ENCODE measurements around the gene CCSER2.
"Not testable (repeated sequence)": the region's sequence is repeated elsewhere in the genome, so short reads cannot be mapped to it uniquely, and the experiment has no call there.

The CCSER2 gene

GRCh38 chr10:84390364-84390763 is 62.0 kb downstream of the CCSER2 start:
- FAIRE-seq: no peak
- no peak for DNase-seq (ENCODE audit: insufficient read length, low spot score)

DNA sequence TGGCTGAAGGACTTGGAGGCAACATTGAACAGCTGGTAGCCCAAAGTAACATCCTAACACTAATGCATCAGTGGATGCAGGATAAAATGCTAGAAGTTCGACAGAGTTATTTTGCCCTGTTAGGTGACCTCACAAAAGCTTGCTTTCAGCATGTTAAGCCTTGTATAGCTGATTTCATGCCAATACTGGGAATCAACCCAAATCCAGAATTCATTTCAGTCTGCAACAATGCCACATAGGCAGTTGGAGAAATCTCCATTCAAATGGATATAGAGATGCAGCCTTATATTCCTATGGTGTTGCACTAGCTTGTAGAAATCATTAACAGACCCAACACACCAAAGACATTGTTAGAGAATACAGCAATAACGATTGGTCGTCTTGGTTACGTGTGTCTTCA is 62.9 kb downstream of the CCSER2 start:
- FAIRE-seq (no peak), DNase-seq (ENCODE audit: insufficient read length, low spot score) (no peak)

GRCh38 chr10:84392181-84392580 is 63.8 kb downstream of the CCSER2 start:
- no peak for FAIRE-seq
- DNase-seq (ENCODE audit: insufficient read length, low spot score): no peak

GRCh38 chr10:84395581-84395980 is 67.2 kb downstream of the CCSER2 start:
- DNase-seq (ENCODE audit: insufficient read length, low spot score): no peak
- FAIRE-seq: no peak

DNA sequence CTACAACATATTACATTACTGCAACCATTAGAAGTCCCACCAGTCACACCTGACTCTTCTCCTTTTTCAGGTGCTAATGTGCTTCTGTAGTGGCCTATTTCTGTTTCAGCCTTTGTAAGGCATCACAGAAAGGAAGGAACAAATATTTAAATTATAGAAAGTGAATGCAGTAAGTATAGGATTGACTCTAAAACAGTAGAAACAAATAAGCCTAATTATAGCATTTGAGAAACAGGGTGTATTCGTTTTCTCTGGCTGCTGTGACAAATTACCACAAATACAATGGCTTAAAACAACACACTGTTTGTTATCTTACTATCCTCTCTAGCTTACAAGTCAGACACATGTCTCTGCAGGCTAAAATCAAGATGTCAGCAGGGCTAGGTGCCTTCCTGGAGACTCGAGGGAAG is 69.4 kb downstream of the CCSER2 start:
- DNase-seq (ENCODE audit: insufficient read length, low spot score): no peak
- no peak for FAIRE-seq

- DNase-seq (ENCODE audit: insufficient read length, low spot score) (no peak), FAIRE-seq (no peak)
Measured at GRCh38 chr10:84398696-84399095, 70.3 kb downstream of the CCSER2 start.

DNA sequence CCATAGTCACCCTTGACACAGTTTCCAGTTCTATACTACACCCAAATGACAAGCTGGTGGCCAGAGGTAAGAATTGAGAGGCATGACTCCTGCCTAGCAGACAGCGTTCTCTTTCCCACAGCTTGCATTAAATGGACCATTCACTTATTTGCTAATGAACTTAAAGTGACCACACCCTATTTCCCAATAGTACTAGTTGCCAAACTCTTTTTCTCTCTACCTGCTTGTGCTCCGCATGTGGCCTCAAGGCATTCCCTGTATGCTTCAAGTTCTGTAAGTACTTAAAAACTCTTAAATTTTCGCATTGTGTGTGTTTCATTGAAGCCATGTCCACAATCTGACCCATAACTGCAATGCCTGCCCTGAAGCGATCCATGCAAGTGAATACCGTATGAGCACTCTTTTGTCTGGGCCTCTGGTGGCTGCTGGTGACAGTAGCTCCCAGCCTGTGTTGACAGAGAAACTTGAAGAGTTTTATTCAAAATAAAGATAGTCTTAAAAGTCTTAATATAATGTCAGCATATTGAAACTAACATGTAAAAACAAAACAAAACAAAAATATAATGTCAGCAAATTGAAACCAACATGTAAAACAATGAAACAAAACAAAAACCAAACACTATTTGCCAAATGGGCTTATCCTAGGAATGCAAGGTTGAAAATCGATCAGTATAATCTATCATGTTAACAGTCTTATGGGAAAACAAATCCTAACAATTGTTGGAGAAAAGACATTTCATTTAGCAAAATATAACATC is 73.6 kb downstream of the CCSER2 start:
- no peak for FAIRE-seq
- DNase-seq (ENCODE audit: insufficient read length, low spot score): no peak

DNA sequence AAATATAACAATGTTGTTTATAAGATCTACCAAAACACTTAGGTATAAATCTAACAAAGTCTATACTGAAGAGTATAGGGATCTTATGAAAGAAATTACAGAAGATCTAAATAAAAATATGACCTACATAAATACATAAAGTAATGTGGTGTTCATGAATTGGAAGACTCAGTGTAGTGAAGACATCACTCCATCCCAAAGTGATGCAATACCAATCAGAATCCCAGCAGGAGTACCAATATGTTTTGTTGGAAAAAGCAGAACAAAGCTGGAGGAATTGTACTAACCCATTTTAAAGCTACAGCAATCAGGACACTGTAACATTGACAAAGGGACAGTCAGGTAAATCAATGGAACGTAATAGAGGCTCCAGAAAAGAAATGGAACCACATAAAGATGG is 76.4 kb downstream of the CCSER2 start:
- DNase-seq (ENCODE audit: insufficient read length, low spot score): no peak
- FAIRE-seq: no peak

GRCh38 chr10:84405662-84406061 is 77.3 kb downstream of the CCSER2 start:
- DNase-seq (ENCODE audit: insufficient read length, low spot score): no peak
- FAIRE-seq: no peak

DNA sequence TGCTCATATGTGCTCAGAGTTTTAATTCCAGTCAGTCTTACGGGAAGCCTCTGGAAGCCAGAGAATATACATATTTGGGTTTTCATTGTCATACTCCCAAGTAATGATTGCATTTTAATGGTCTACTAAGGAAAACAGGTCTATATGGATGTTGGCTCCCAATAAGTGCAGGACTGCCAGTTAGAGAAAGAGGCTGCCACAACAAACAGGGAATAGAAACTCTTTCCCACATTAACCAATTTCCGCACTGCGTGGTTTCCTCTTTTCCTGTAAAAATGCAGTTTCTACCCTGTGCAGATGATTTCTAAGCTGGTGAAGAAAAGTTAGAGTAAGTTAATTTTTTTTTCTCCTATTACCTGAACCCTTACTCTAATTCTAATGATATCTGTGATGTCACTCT is 78.2 kb downstream of the CCSER2 start:
- no peak for FAIRE-seq
- no peak for DNase-seq (ENCODE audit: insufficient read length, low spot score)

DNA sequence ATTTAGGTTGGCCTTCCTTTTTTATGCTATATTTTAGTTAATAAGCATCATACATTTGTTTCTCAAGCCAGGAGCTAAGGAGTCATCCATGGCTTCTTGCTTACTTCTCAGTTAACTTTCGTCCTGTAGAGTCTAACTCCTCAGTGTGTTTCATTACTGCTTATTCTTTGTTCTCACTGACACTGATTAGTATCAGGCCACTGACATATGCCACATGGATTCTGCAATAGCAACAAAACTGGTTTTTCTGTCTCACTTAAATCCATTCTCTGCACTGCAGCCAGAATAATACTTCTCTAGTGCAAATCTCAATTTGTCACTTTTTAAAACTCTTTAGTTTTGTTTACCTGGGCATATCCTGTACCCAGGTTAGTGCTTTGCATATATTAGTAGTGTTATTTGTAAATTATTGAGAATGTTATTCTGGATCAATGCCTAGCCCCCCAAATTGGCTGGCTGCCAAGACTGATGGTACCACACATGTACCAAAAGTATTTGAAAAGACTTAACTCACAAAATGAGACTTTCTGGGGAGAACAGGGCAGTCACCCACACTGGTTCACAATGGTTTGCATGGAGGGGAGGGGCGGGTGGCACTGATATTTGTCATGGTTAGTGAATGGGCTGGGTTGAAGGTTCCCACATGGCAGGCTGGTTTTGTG is 79.1 kb downstream of the CCSER2 start:
- FAIRE-seq: no peak

DNA sequence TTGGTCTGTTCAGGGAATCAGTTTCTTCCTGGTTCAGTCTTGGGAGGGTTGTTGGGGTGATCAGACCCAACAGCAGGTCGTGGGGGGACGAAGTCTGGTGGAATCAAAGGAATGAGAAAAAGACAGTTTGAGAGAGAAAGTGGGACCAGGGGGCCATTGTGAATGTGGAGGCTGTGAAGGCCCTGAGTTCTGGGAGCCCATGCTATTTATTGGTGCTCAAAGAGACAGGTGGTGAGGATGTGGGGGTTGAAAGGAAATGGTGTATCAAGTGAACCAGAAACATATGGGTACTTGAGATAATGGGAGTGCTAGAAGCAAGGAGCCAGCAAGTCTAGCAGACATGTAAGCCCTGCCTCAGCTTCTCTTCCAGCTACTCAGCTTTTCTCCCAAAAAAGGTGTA is 84.1 kb downstream of the CCSER2 start:
- no peak for FAIRE-seq
- DNase-seq (ENCODE audit: insufficient read length, low spot score): no peak

More for the DNA sequence above, 79.1 kb downstream of the CCSER2 start:
- no peak for DNase-seq (ENCODE audit: insufficient read length, low spot score)

GRCh38 chr10:84414110-84414509 is 85.7 kb downstream of the CCSER2 start:
- not testable (repeated sequence) for DNase-seq (ENCODE audit: insufficient read length, low spot score); FAIRE-seq

DNA sequence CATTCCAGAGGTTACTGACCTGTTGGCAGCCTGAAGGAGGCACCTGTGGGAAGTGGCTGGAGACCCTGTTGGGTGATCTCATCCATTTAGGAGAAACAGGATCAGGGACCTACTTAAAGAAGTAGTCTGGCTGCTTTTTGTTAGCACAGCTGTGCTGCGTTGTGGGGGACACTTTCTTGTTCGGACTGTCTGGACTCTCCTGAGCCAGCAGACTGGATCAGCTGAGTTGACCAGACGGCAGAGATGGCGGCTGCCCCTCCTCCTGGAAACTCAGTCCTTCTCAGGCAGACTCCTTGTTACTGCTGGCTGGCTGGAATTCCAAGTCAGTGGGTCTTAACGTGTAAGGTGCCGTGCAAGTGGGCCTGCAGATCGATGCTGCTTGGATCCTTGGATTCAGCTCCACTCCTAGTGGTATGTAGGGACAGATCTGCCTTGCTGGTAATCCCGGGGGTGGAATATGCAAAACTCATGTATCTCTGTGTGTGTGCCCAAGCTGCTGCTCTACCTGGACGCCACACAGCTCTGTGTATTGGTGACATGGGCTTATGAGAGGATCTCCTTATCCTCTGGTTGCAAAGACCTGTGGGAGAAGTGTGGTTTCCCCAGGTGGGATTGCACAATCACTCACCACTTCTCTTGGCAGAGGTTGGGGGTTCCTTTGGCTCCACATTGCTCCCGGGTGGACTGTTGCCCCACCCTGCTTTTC is 87.3 kb downstream of the CCSER2 start:
- FAIRE-seq: no peak
- no peak for DNase-seq (ENCODE audit: insufficient read length, low spot score)

DNA sequence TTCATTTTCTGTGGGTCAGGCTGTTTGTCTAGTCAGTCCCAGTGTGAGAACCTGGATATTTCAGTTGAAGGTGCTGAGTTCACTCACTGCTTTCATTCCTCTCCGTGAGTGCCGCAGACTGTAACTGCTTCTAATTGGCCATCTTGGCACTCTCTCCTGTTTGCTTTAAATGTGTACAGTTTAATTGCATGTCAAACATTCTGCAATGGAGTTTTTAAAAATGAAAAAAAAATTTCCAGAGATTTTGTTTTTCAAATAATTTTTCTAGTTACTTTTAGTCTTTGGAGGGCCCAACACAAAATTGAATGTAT is 87.8 kb downstream of the CCSER2 start:
- FAIRE-seq: no peak
- no peak for DNase-seq (ENCODE audit: insufficient read length, low spot score)

DNA sequence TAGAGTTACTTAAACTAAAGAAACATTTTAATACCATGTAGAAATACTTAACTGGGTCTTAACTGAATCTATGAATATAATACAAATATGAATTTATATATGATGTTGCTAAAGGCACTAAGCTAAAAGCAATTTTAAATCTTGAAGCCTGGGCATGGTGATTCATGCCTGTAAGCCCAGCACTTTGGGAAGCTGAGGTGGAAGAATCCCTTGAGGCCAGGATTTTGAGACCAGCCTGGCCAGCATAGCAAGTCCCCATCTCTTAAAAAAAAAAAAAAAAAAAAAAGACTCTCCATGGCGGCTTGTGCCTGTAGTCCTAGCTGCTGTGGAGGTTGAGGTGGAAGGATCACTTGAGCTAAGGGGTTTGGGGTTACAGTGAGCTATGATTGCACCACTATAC is 95.3 kb downstream of the CCSER2 start:
- DNase-seq (ENCODE audit: insufficient read length, low spot score) (no peak), FAIRE-seq (no peak)

GRCh38 chr10:84424731-84425167 is 96.4 kb downstream of the CCSER2 start:
- FAIRE-seq: no peak
- DNase-seq (ENCODE audit: insufficient read length, low spot score): no peak

GRCh38 chr10:84427903-84428650 is 99.7 kb downstream of the CCSER2 start:
- FAIRE-seq (no peak), DNase-seq (ENCODE audit: insufficient read length, low spot score) (no peak)

DNA sequence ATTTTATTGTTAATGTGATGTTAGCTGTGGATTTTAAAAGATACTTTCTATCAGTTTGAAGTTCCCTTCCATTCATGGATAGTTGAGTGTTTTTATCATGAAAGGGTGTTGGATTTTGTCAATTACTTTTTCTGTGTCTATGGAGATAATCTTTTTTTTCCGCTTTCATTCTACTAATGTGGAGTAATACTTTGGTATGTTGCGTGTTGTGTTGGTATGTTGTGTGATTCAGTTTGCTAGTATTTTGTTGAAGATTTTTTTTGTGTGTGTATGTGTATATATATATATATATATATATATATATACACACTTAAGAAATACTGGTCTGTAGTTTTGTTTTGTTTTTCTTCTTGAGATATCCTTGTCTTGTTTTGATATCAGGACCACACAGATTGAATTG is 100.3 kb downstream of the CCSER2 start:
- DNase-seq (ENCODE audit: insufficient read length, low spot score): no peak
- FAIRE-seq: no peak

GRCh38 chr10:84429926-84430520 is 101.6 kb downstream of the CCSER2 start:
- peak; percentile 48 for DNase-seq (ENCODE audit: insufficient read length, low spot score)
- FAIRE-seq: peak; percentile 54

DNA sequence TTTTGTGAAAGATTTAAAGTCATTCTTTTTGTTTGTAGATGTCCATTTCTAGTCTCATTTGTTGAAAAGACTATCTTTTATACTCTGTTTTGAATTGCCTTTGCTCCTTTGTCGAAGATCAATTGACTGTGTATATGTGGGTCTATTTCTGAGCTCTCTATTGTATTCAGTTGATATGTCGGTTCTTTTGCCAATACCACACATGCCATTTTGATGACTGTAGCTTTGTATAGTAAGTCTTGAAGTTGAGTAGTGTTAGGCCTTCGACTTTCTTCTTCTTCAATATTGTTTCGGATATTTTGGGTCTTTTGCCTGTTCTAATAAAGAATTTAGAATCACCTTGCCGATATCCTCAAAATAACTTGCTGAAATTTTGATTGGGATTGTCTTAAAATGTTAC is 104.5 kb downstream of the CCSER2 start:
- no peak for FAIRE-seq

More for the DNA sequence above, 104.5 kb downstream of the CCSER2 start:
- no peak for DNase-seq (ENCODE audit: insufficient read length, low spot score)
